RWPE2 (cell line): ENCODE results near the gene TMEM167B.
A peak's percentile ranks its signal among the peaks of the same experiment; 100 is the strongest.

Experiments
- ATAC-seq: fragments of 200-7000 bp; cut with Tn5 transposase; 3 replicates; pipeline ENCODE4 v1.9.1; 2021; ENCODE audit warnings: low read depth
- DNase-seq: peaks from one replicate; pipeline ENCODE4 v3.0.0-alpha.2; 2020; ENCODE audit warnings: low spot score
- H3K27ac ChIP-seq: fragments of 450-650 bp; 2 replicates; pipeline ENCODE4 v1.5.1; 2017; ENCODE audit warnings: mild to moderate bottlenecking; ENCODE audit not compliant: poor library complexity, severe bottlenecking
- H3K27me3 ChIP-seq: fragments of 250-450 bp; sonication (Bioruptor Pico); 2 replicates; pipeline ENCODE4 v1.5.1; 2021; ENCODE audit warnings: mild to moderate bottlenecking, moderate library complexity; ENCODE audit not compliant: insufficient read depth, poor library complexity, severe bottlenecking
- H3K36me3 ChIP-seq: fragments of 250-450 bp; sonication (Bioruptor Pico); 2 replicates; pipeline ENCODE4 v1.5.1; 2020; ENCODE audit warnings: low read depth, mild to moderate bottlenecking, moderate library complexity
- H3K4me1 ChIP-seq: fragments of 250-450 bp; sonication (Bioruptor Pico); 2 replicates; pipeline ENCODE4 v1.5.1; 2021; ENCODE audit warnings: mild to moderate bottlenecking, moderate library complexity; ENCODE audit not compliant: insufficient read depth, poor library complexity, severe bottlenecking
- H3K4me3 ChIP-seq: fragments of 250-450 bp; sonication (Bioruptor Pico); 2 replicates; pipeline ENCODE4 v1.5.1; 2021; ENCODE audit warnings: mild to moderate bottlenecking, moderate library complexity; ENCODE audit not compliant: severe bottlenecking
- H3K9me3 ChIP-seq: fragments of 250-450 bp; sonication (Bioruptor Pico); 2 replicates; pipeline ENCODE4 v1.5.1; 2021; ENCODE audit warnings: mild to moderate bottlenecking, moderate library complexity; ENCODE audit not compliant: severe bottlenecking
- TF ChIP-seq, protein P1 (sequence below): fragments of 450-650 bp; IDR thresholded peaks from one replicate; pipeline ENCODE4 v1.5.1; 2017; ENCODE audit warnings: mild to moderate bottlenecking, moderate library complexity; ENCODE audit not compliant: poor library complexity, severe bottlenecking

The TMEM167B gene

DNA sequence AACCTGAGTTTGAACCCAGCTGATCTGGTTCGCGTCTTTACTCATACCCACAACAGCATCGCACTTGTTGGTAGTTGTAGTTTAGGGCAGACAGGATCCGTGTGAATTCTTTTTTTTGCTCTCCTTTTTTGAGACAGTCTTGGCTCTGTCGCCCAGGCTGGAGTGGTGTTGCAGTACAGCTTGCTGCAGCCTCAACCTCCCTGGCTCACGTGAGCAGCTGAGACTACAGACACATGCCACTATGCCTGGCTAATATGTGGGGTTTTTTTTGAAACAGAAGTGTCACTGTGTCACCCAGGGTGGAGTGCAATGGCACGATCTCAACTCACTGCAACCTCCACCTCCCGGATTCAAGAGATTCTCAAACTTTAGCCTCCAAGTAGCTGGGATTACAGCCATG lies 22.7 kb upstream of the TMEM167B start:
- no peak for DNase-seq
- Histone ChIP-seq H3K27ac (no peak overlapping the region), H3K4me1 (no peaks in the 10 kb centered on the region), H3K27me3 (no peaks in the 10 kb centered on the region), H3K9me3 (no peaks in the 10 kb centered on the region), H3K36me3 (peaks cover 60% of the 10 kb centered on the region), H3K4me3 (no peak overlapping the region)
- no peak for ATAC-seq
- TF ChIP-seq, protein P1, sequence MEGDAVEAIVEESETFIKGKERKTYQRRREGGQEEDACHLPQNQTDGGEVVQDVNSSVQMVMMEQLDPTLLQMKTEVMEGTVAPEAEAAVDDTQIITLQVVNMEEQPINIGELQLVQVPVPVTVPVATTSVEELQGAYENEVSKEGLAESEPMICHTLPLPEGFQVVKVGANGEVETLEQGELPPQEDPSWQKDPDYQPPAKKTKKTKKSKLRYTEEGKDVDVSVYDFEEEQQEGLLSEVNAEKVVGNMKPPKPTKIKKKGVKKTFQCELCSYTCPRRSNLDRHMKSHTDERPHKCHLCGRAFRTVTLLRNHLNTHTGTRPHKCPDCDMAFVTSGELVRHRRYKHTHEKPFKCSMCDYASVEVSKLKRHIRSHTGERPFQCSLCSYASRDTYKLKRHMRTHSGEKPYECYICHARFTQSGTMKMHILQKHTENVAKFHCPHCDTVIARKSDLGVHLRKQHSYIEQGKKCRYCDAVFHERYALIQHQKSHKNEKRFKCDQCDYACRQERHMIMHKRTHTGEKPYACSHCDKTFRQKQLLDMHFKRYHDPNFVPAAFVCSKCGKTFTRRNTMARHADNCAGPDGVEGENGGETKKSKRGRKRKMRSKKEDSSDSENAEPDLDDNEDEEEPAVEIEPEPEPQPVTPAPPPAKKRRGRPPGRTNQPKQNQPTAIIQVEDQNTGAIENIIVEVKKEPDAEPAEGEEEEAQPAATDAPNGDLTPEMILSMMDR: no peak

DNA sequence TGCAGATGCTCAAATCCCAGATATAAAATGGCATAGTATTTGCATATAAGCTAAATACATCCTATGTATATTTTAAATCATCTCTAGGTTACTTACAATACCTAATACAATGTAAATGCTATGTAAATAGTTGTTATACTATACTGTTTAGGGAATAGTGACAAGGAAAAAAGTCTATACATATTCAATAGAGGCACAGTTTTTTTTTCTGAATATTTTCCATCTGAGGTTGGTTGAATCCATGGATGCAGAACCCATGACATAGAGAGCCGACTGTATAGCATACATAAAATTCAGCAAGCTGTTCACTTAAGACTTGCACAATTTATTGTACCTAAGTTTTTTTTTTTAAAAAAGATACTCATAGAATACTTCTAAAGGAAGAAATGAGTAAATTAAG lies 21.3 kb upstream of the TMEM167B start:
- H3K36me3 ChIP-seq: peaks cover 58% of the 10 kb centered on the region
- no peak for ATAC-seq
- no peak for DNase-seq
- TF ChIP-seq, protein P1: no peak
- no peaks in the 10 kb centered on the region for H3K9me3 ChIP-seq
- no peak overlapping the region for H3K4me3 ChIP-seq
- H3K27ac ChIP-seq: no peak overlapping the region
- H3K4me1 ChIP-seq: peaks cover under 1% of the 10 kb centered on the region
- no peaks in the 10 kb centered on the region for H3K27me3 ChIP-seq

DNA sequence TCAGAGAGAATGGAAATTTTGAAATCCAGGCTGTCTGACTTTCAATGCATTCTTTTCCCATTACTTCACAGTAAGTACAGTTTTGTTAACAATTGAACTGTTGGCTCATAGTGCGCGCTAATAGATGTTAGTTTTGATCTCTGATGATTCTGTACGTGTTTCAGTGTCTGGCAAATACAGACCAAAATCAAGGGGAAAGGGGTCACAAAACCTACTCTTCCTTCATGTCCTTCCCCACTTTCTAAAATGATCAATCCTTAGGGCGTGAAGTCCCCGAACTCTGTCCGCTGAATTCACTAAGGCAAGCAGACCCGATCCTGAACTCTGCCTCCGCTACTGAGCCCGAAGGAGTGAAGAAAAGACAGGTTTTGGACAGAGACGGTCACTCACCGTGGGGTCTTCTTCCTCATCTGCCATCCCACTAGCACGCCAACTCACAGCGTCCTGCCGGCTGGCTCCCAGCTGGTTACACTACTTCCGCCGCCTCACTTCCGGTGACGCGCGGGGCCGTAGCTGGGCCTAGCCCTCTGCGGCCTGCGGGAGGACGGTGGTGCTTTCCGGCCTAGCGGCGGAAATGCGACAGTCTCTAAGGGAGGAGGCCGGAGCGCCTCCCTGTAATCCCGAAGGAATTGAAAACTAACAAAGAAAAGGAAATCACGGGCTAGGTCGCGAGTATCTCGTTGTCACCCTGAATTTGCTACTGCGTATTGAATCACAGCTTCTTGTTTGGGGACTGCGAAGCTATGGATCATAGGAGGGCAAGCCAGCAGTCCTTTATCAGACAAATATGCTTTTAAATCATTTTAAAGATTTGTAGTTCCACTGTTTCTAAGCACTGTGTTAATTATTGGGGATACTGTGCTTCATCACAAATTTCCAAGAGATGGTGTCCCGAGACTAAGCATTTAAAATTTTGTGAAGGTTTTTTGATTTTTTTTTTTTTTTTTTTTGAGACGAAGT lies 14.8 kb upstream of the TMEM167B start, which contains the start of gene TAF13:
Gene TAF13 (minus strand): TSS at position 473 of the 960 bp plus-strand sequence. CDS start 56 bp downstream, at position 417.
- Histone ChIP-seq H3K9me3 (no peaks in the 10 kb centered on the region), H3K27me3 (no peaks in the 10 kb centered on the region), H3K36me3 (peaks cover 10% of the 10 kb centered on the region), H3K4me3 (peak within 1 kb of the TSS; percentile 53), H3K27ac (peak within 1 kb of the TSS; percentile 62), H3K4me1 (peaks cover 10% of the 10 kb centered on the region)
- ATAC-seq: peak; percentile 100
- TF ChIP-seq, protein P1: no peak
- peak; percentile 91 for DNase-seq

DNA sequence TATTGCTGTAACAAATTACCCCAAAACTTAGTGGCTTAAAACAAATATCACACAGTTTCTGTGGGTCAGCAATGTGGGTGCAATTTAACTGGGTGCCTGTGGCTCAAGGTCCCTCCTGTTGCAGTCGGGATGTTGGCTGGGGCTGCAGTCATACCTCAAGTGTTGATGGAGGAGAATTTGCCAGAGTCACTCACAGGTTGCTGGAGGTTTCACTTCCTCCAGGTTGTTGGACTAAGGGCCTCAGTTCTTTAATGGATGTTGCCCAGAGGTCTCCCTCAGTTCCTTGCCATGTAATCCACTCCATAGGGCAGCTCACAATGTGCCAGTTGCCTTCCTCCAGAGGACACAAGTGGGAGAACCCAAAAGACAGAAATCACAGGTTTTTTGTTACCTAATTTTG lies 12.2 kb upstream of the TMEM167B start:
- no peak for ATAC-seq
- DNase-seq: no peak
- H3K4me1 ChIP-seq: peaks cover 10% of the 10 kb centered on the region
- no peak overlapping the region for H3K4me3 ChIP-seq
- H3K36me3 ChIP-seq: peaks cover 8% of the 10 kb centered on the region; the same call in 1 of the 2 replicates
- no peaks in the 10 kb centered on the region for H3K27me3 ChIP-seq
- H3K27ac ChIP-seq: no peak overlapping the region
- H3K9me3 ChIP-seq: no peaks in the 10 kb centered on the region
- TF ChIP-seq, protein P1: no peak

DNA sequence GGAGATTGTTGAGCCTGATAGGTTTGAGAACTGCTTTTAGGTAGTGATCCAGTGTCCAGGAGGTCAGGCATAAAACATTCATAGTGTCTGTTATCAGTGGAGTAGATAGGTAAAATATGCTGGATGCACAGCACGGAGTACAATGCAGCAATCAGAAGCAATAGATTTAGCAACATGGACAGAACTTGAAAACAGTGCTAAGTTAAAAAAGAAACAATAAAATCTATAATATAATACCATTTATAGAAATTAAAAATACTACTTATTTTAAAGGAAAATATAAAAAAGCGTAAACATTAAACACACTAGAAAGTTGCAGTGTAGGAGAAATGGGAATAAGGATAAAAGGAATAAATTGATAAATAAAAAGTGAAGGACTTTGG lies 11.3 kb upstream of the TMEM167B start:
- Histone ChIP-seq H3K4me1 (peaks cover 10% of the 10 kb centered on the region), H3K27ac (no peak overlapping the region), H3K4me3 (no peak overlapping the region), H3K27me3 (no peaks in the 10 kb centered on the region), H3K36me3 (0 out of 2 replicates have a peak, but pooled peaks cover 1% of the 10 kb centered on the region), H3K9me3 (no peaks in the 10 kb centered on the region)
- no peak for ATAC-seq
- TF ChIP-seq, protein P1: no peak
- no peak for DNase-seq
